SK-N-SH treated with all-trans-retinoic acid at 6 μM for 48 hours (cell line): ENCODE measurements around the gene KRT83.

Experiments
- ATAC-seq: fragments of 200-7000 bp; cut with Tn5 transposase; 3 replicates; pipeline ENCODE4 v1.9.1; 2020; ENCODE audit warnings: mild to moderate bottlenecking, moderate library complexity
- ARNTL ChIP-seq: fragments of 450-650 bp; formaldehyde crosslinking; IDR thresholded peaks from 2 replicates; pipeline ENCODE4 v1.5.0; 2020; ENCODE audit warnings: low read depth, mild to moderate bottlenecking, moderate library complexity, borderline replicate concordance
- BACH2 ChIP-seq: fragments of 250-450 bp; sonication (Bioruptor Pico); IDR thresholded peaks from 2 replicates; pipeline ENCODE4 v1.9.0; 2021; ENCODE audit warnings: mild to moderate bottlenecking, borderline replicate concordance
- ESRRG ChIP-seq: fragments of 250-450 bp; sonication (Bioruptor Pico); IDR thresholded peaks from 2 replicates; pipeline ENCODE4 v1.6.1; 2021; ENCODE audit warnings: mild to moderate bottlenecking
- GLIS3 ChIP-seq: fragments of 250-450 bp; sonication (Bioruptor Pico); IDR thresholded peaks from 2 replicates; pipeline ENCODE4 v1.5.0; 2020; ENCODE audit warnings: mild to moderate bottlenecking, moderate library complexity
- OSR1 ChIP-seq: fragments of 250-450 bp; sonication (Bioruptor Pico); IDR thresholded peaks from 2 replicates; pipeline ENCODE4 v1.8.0; 2022; ENCODE audit warnings: moderate library complexity, mild to moderate bottlenecking, inconsistent platforms
- RARB ChIP-seq: fragments of 250-450 bp; sonication (Bioruptor Pico); IDR thresholded peaks from 2 replicates; pipeline ENCODE4 v1.8.0; 2021; ENCODE audit warnings: mild to moderate bottlenecking, moderate library complexity
- SNAI2 ChIP-seq: fragments of 250-450 bp; sonication (Bioruptor Pico); IDR thresholded peaks from 2 replicates; pipeline ENCODE4 v1.5.0; 2020; ENCODE audit warnings: mild to moderate bottlenecking, moderate library complexity
- TCF4 ChIP-seq: fragments of 250-450 bp; sonication (Bioruptor Pico); IDR thresholded peaks from 2 replicates; pipeline ENCODE4 v1.8.0; 2021; ENCODE audit warnings: mild to moderate bottlenecking, moderate library complexity, borderline replicate concordance
- TOX ChIP-seq: fragments of 250-450 bp; sonication (Bioruptor Pico); IDR thresholded peaks from 2 replicates; pipeline ENCODE4 v1.8.0; 2021; ENCODE audit warnings: mild to moderate bottlenecking, moderate library complexity, borderline replicate concordance
- ZC3H10 ChIP-seq: fragments of 250-450 bp; sonication (Bioruptor Pico); IDR thresholded peaks from 2 replicates; pipeline ENCODE4 v1.5.1; 2021; ENCODE audit warnings: mild to moderate bottlenecking, moderate library complexity
- ZFP3 ChIP-seq: fragments of 250-450 bp; sonication (Bioruptor Pico); IDR thresholded peaks from 2 replicates; pipeline ENCODE4 v1.5.0; 2020; ENCODE audit warnings: mild to moderate bottlenecking, moderate library complexity
- ZFP30 ChIP-seq: fragments of 450-650 bp; formaldehyde crosslinking; IDR thresholded peaks from 2 replicates; pipeline ENCODE4 v1.5.0; 2022; ENCODE audit warnings: mild to moderate bottlenecking, moderate library complexity
- ZNF565 ChIP-seq: fragments of 450-650 bp; formaldehyde crosslinking; conservative IDR thresholded peaks from 2 replicates; pipeline ENCODE4 v1.5.0; 2020; ENCODE audit warnings: low read depth, mild to moderate bottlenecking, moderate library complexity
- ZNF70 ChIP-seq: fragments of 450-650 bp; formaldehyde crosslinking; IDR thresholded peaks from 2 replicates; pipeline ENCODE4 v1.5.0; 2020; ENCODE audit warnings: mild to moderate bottlenecking, moderate library complexity
- ZNF8 ChIP-seq: fragments of 450-650 bp; formaldehyde crosslinking; IDR thresholded peaks from 2 replicates; pipeline ENCODE4 v1.5.0; 2020; ENCODE audit warnings: mild to moderate bottlenecking, moderate library complexity
- TF ChIP-seq, protein P1 (sequence below): fragments of 250-450 bp; sonication (Bioruptor Pico); IDR thresholded peaks from 2 replicates; pipeline ENCODE4 v1.5.0; 2020; ENCODE audit warnings: mild to moderate bottlenecking, moderate library complexity
- TF ChIP-seq, protein P2 (sequence below): fragments of 250-450 bp; sonication (Bioruptor Pico); IDR thresholded peaks from 2 replicates; pipeline ENCODE4 v1.5.1; 2020; ENCODE audit warnings: low read depth, mild to moderate bottlenecking, moderate library complexity
- TF ChIP-seq, protein P3 (sequence below): fragments of 250-450 bp; sonication (Bioruptor Pico); IDR thresholded peaks from 2 replicates; pipeline ENCODE4 v1.8.0; 2021; ENCODE audit warnings: low read depth, mild to moderate bottlenecking, moderate library complexity, borderline replicate concordance
- TF ChIP-seq, protein P4 (sequence below): fragments of 250-450 bp; sonication (Bioruptor Pico); IDR thresholded peaks from 2 replicates; pipeline ENCODE4 v1.5.1; 2021; ENCODE audit warnings: mild to moderate bottlenecking, moderate library complexity

KRT83 gene

DNA sequence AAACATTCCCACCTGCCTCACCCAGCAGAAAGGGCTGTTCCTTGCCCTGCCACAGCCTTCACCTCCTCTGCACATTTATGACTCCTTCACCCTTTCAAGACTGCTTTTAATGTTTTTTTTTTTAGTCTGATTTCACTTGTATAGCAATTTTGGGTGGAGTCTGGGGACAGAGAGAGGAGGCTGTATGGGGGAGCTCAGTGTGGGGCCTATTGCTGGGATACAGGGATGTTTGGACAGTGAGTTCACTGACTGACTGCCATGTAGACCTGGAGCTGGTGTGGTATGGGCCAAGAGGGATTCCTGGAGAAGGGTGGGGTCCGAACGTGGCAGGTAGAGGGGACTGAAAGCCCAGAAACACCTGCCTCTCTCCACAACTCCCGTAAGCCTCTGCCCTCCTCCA lies 48.0 kb upstream of the KRT83 start:
- no peak for ATAC-seq
- TF ChIP-seq, protein P1, sequence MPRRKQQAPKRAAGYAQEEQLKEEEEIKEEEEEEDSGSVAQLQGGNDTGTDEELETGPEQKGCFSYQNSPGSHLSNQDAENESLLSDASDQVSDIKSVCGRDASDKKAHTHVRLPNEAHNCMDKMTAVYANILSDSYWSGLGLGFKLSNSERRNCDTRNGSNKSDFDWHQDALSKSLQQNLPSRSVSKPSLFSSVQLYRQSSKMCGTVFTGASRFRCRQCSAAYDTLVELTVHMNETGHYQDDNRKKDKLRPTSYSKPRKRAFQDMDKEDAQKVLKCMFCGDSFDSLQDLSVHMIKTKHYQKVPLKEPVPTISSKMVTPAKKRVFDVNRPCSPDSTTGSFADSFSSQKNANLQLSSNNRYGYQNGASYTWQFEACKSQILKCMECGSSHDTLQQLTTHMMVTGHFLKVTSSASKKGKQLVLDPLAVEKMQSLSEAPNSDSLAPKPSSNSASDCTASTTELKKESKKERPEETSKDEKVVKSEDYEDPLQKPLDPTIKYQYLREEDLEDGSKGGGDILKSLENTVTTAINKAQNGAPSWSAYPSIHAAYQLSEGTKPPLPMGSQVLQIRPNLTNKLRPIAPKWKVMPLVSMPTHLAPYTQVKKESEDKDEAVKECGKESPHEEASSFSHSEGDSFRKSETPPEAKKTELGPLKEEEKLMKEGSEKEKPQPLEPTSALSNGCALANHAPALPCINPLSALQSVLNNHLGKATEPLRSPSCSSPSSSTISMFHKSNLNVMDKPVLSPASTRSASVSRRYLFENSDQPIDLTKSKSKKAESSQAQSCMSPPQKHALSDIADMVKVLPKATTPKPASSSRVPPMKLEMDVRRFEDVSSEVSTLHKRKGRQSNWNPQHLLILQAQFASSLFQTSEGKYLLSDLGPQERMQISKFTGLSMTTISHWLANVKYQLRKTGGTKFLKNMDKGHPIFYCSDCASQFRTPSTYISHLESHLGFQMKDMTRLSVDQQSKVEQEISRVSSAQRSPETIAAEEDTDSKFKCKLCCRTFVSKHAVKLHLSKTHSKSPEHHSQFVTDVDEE (CRISPR knock-in tag) = no peak
- TF ChIP-seq TCF4 (CRISPR knock-in tag) (no peak), BACH2 (CRISPR knock-in tag) (no peak)
- TF ChIP-seq, protein P2, sequence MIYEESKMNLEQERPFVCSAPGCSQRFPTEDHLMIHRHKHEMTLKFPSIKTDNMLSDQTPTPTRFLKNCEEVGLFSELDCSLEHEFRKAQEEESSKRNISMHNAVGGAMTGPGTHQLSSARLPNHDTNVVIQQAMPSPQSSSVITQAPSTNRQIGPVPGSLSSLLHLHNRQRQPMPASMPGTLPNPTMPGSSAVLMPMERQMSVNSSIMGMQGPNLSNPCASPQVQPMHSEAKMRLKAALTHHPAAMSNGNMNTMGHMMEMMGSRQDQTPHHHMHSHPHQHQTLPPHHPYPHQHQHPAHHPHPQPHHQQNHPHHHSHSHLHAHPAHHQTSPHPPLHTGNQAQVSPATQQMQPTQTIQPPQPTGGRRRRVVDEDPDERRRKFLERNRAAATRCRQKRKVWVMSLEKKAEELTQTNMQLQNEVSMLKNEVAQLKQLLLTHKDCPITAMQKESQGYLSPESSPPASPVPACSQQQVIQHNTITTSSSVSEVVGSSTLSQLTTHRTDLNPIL (CRISPR knock-in tag) = no peak
- TF ChIP-seq, all 23 proteins: peak for 0

DNA sequence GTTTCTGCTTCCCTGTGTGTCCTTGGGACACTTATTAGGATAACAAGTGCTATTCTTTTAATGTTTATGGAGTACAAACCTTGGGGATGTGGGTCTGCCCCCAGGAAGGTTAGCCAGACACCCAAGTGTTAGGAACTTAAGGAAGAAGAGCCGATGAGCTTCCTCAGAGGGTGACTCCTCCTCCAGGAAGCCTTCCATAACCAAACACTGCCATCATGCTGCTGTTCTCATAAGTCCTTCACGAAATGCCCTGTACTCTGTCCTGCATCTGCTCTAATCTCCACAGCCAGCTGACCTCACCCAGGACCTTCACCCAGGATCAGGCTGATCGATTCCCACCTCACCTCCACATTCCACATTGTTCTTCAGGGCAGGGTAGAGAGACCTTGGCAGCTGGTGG lies 47.3 kb upstream of the KRT83 start:
- ATAC-seq = no peak
- no peak for TF ChIP-seq ZNF565
- TF ChIP-seq, all 23 proteins: peak for 0

GRCh38 chr12:52367876-52368275 lies 46.7 kb upstream of the KRT83 start:
- TF ChIP-seq RARB (CRISPR knock-in tag) = no peak
- TF ChIP-seq, protein P3, sequence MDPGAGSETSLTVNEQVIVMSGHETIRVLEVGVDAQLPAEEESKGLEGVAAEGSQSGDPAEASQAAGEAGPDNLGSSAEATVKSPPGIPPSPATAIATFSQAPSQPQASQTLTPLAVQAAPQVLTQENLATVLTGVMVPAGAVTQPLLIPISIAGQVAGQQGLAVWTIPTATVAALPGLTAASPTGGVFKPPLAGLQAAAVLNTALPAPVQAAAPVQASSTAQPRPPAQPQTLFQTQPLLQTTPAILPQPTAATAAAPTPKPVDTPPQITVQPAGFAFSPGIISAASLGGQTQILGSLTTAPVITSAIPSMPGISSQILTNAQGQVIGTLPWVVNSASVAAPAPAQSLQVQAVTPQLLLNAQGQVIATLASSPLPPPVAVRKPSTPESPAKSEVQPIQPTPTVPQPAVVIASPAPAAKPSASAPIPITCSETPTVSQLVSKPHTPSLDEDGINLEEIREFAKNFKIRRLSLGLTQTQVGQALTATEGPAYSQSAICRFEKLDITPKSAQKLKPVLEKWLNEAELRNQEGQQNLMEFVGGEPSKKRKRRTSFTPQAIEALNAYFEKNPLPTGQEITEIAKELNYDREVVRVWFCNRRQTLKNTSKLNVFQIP (CRISPR knock-in tag) = no peak
- no peak for TF ChIP-seq ZNF8 (CRISPR knock-in tag)
- no peak for TF ChIP-seq ZNF70 (CRISPR knock-in tag)
- TF ChIP-seq OSR1 (CRISPR knock-in tag) = no peak
- no peak for TF ChIP-seq ESRRG (CRISPR knock-in tag)
- no peak for ATAC-seq

GRCh38 chr12:52366738-52367485 lies 45.7 kb upstream of the KRT83 start, which contains the start of gene KRT85:
Gene KRT85, minus strand, starts transcription at chr12:52367481. Its CDS starts 76 bp downstream, at chr12:52367405.
- ATAC-seq = no peak
- TF ChIP-seq ESRRG (CRISPR knock-in tag) = no peak
- no peak for TF ChIP-seq ZNF565
- no peak for TF ChIP-seq TOX (CRISPR knock-in tag)
- TF ChIP-seq RARB (CRISPR knock-in tag) = no peak
- TF ChIP-seq OSR1 (CRISPR knock-in tag) = no peak
- no peak for TF ChIP-seq BACH2 (CRISPR knock-in tag)
- TF ChIP-seq, all 23 proteins: peak for 0

GRCh38 chr12:52364901-52365489 lies 43.8 kb upstream of the KRT83 start:
- ATAC-seq = no peak
- TF ChIP-seq GLIS3 = no peak
- TF ChIP-seq ZFP3 (CRISPR knock-in tag) = no peak
- no peak for TF ChIP-seq TOX (CRISPR knock-in tag)
- TF ChIP-seq TCF4 (CRISPR knock-in tag) = no peak
- TF ChIP-seq, protein P3 (CRISPR knock-in tag) = no peak
- no peak for TF ChIP-seq SNAI2 (CRISPR knock-in tag)
- TF ChIP-seq, protein P4, sequence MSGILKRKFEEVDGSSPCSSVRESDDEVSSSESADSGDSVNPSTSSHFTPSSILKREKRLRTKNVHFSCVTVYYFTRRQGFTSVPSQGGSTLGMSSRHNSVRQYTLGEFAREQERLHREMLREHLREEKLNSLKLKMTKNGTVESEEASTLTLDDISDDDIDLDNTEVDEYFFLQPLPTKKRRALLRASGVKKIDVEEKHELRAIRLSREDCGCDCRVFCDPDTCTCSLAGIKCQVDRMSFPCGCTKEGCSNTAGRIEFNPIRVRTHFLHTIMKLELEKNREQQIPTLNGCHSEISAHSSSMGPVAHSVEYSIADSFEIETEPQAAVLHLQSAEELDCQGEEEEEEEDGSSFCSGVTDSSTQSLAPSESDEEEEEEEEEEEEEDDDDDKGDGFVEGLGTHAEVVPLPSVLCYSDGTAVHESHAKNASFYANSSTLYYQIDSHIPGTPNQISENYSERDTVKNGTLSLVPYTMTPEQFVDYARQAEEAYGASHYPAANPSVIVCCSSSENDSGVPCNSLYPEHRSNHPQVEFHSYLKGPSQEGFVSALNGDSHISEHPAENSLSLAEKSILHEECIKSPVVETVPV (CRISPR knock-in tag) = no peak
- TF ChIP-seq OSR1 (CRISPR knock-in tag) = no peak
- TF ChIP-seq ARNTL = no peak
- TF ChIP-seq ZFP30 (CRISPR knock-in tag) = no peak
- no peak for TF ChIP-seq ZC3H10 (CRISPR knock-in tag)
